ENCODE results near the gene CDKN2AIPNL. TPM values are rescaled to one million over a fixed set of nuclear protein-coding genes. Genes with fewer than 3 reads are reported as not detected.
A peak's percentile ranks its signal among the peaks of the same experiment; 100 is the strongest.

Gene CDKN2AIPNL
- total RNA-seq, 1 experiment from 2014 or later: 63.0 TPM

DNA sequence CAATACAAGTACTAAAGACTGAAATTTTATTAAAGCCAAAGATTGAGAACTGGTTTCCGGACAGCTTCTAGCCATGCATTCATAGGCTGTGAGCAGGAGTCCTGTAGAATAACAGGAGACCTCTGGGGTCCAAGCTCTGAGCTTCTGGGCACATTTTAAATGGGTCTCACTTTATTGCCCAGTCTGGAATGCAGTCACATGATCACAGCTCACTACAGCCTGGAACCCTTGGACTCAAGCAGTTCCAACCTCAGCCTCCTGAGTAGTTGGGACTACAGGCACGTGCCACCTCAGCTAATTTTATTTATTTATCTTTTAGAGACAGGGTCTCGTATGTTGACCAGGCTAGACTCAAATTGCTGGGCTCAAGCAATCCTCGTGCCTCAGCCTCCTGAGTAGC lies 15.4 kb downstream of the CDKN2AIPNL start:
- H3K4me2 ChIP-seq (ENCODE audit: low read length): no peak overlapping the region
- ChIA-PET POLR2A (no interaction called here), RAD21 (ENCODE audit: low non-redundant PET in 1 of 2, low total read pairs in 2 of 2, uncharacterized antibody in 2 of 2, unreplicated experiment in 2 of 2) (no interaction called here), CTCF (interaction anchor here (1.5 kb wide), 1 partner anchor 191 kb away, joined by 5 read pairs; no protein-coding TSS in a partner anchor)
- H3K9me2 ChIP-seq (ENCODE audit: insufficient read depth): no peaks in the 10 kb centered on the region
- no peak for ATAC-seq
- TF ChIP-seq SP1 (IDR thresholded peaks at IDR 0.05; ENCODE audit: low read depth): no peak
- TF ChIP-seq FOSL1 (IDR thresholded peaks at IDR 0.05; ENCODE audit: low read depth): no peak
- no peak for TF ChIP-seq EGR1 (IDR thresholded peaks at IDR 0.05; ENCODE audit: low read depth)
- TF ChIP-seq, protein P1, sequence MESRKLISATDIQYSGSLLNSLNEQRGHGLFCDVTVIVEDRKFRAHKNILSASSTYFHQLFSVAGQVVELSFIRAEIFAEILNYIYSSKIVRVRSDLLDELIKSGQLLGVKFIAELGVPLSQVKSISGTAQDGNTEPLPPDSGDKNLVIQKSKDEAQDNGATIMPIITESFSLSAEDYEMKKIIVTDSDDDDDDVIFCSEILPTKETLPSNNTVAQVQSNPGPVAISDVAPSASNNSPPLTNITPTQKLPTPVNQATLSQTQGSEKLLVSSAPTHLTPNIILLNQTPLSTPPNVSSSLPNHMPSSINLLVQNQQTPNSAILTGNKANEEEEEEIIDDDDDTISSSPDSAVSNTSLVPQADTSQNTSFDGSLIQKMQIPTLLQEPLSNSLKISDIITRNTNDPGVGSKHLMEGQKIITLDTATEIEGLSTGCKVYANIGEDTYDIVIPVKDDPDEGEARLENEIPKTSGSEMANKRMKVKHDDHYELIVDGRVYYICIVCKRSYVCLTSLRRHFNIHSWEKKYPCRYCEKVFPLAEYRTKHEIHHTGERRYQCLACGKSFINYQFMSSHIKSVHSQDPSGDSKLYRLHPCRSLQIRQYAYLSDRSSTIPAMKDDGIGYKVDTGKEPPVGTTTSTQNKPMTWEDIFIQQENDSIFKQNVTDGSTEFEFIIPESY (IDR thresholded peaks at IDR 0.05; ENCODE audit: extremely low read depth, insufficient replicate concordance, low read length): no peak
- no peak for TF ChIP-seq YY1 (IDR thresholded peaks at IDR 0.05; ENCODE audit: extremely low read depth, insufficient replicate concordance, low read depth, low read length)
- no peak for TF ChIP-seq CEBPB (IDR thresholded peaks at IDR 0.05; ENCODE audit: low read depth)
- TF ChIP-seq EZH2phosphoT487 (IDR thresholded peaks at IDR 0.05; ENCODE audit: borderline replicate concordance): no peak
- peaks cover 0 to 10% of the 10 kb centered on the region in 2 experiments; a peak in 2 of 4 replicates for H3K4me1 ChIP-seq (ENCODE audit: control insufficient read depth in 1 of 2, insufficient read depth in 2 of 2, low read length in 2 of 2)
- no peak for DNase-seq (ENCODE audit: low read depth, low spot score)
- H4K20me1 ChIP-seq (ENCODE audit: insufficient read depth): 0 out of 2 replicates have a peak, but pooled peaks cover 4% of the 10 kb centered on the region
- no peak overlapping the region for H3K4me3 ChIP-seq (replicated peaks in 1 of 2; ENCODE audit: low read depth in 1 of 2, low read length in 2 of 2)
- no peaks in the 10 kb centered on the region for H3K27me3 ChIP-seq (ENCODE audit: insufficient read depth, low read length)
- 0 out of 2 replicates have a peak, but pooled peaks cover 4% of the 10 kb centered on the region for H3K79me2 ChIP-seq (ENCODE audit: insufficient read depth, low read length)
- no peak overlapping the region for H3K9ac ChIP-seq (ENCODE audit: low read length)
- no TSS peak for BruUV-seq (replicated peaks)
- H2AFZ ChIP-seq (ENCODE audit: low read depth, low read length, poor library complexity, severe bottlenecking): no peak overlapping the region
- no peaks in the 10 kb centered on the region for H3K9me3 ChIP-seq (ENCODE audit: control insufficient read depth in 1 of 2, insufficient read depth in 1 of 2, low read depth in 1 of 2, low read length in 2 of 2)
- H3K36me3 ChIP-seq (ENCODE audit: control insufficient read depth in 1 of 2, insufficient read depth in 2 of 2, low read length in 2 of 2): peaks cover 17 to 30% of the 10 kb centered on the region in 2 experiments
- H3K27ac ChIP-seq (ENCODE audit: low read depth, low read length): no peak overlapping the region
- intact Hi-C loops (cut with micrococcal nuclease): no loop called here

DNA sequence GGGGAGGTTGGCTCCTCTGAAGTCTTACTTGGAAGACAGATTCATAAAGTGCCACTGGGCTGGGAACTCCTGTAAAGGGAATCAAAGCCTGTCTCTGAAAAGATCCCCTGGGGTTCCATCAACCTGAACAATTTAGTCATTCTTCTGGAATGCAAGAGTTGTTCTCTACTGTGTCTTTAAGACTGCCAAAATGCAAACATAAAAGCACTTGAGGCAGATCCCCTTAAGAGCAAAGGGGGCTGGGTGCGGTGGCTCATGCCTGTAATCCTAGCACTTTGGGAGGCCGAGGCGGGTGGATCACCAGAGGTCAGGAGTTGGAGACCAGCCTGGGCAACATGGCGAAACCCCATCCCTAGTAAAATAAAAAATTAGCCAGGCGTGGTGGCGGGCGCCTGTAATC lies 16.7 kb downstream of the CDKN2AIPNL start:
- ChIA-PET CTCF (no interaction called here), POLR2A (no interaction called here)
- H4K20me1 ChIP-seq (ENCODE audit: insufficient read depth): 0 out of 2 replicates have a peak, but pooled peaks cover 4% of the 10 kb centered on the region
- TF ChIP-seq ZFX (IDR thresholded peaks at IDR 0.05) (no peak), SP1 (IDR thresholded peaks at IDR 0.05; ENCODE audit: low read depth) (no peak), SRF (IDR thresholded peaks at IDR 0.05; ENCODE audit: low read depth) (no peak), SIN3A (IDR thresholded peaks at IDR 0.05; ENCODE audit: low read depth) (no peak), FOSL1 (IDR thresholded peaks at IDR 0.05; ENCODE audit: low read depth) (no peak), RAD21 (IDR thresholded peaks at IDR 0.05; ENCODE audit: low read depth) (no peak), EZH2phosphoT487 (IDR thresholded peaks at IDR 0.05; ENCODE audit: borderline replicate concordance) (no peak), EGR1 (IDR thresholded peaks at IDR 0.05; ENCODE audit: low read depth) (no peak), JUND (IDR thresholded peaks at IDR 0.05) (no peak), TCF7L2 (IDR thresholded peaks at IDR 0.05; ENCODE audit: borderline replicate concordance, extremely low read depth, insufficient read depth, insufficient read length) (no peak)
- TF ChIP-seq, protein P2, sequence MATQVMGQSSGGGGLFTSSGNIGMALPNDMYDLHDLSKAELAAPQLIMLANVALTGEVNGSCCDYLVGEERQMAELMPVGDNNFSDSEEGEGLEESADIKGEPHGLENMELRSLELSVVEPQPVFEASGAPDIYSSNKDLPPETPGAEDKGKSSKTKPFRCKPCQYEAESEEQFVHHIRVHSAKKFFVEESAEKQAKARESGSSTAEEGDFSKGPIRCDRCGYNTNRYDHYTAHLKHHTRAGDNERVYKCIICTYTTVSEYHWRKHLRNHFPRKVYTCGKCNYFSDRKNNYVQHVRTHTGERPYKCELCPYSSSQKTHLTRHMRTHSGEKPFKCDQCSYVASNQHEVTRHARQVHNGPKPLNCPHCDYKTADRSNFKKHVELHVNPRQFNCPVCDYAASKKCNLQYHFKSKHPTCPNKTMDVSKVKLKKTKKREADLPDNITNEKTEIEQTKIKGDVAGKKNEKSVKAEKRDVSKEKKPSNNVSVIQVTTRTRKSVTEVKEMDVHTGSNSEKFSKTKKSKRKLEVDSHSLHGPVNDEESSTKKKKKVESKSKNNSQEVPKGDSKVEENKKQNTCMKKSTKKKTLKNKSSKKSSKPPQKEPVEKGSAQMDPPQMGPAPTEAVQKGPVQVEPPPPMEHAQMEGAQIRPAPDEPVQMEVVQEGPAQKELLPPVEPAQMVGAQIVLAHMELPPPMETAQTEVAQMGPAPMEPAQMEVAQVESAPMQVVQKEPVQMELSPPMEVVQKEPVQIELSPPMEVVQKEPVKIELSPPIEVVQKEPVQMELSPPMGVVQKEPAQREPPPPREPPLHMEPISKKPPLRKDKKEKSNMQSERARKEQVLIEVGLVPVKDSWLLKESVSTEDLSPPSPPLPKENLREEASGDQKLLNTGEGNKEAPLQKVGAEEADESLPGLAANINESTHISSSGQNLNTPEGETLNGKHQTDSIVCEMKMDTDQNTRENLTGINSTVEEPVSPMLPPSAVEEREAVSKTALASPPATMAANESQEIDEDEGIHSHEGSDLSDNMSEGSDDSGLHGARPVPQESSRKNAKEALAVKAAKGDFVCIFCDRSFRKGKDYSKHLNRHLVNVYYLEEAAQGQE (IDR thresholded peaks at IDR 0.05; ENCODE audit: low read depth): no peak
- TF ChIP-seq, protein P3, sequence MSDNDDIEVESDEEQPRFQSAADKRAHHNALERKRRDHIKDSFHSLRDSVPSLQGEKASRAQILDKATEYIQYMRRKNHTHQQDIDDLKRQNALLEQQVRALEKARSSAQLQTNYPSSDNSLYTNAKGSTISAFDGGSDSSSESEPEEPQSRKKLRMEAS (IDR thresholded peaks at IDR 0.05): no peak

More for the DNA sequence above, 16.7 kb downstream of the CDKN2AIPNL start:
- RAD21 ChIA-PET (ENCODE audit: low non-redundant PET in 1 of 2, low total read pairs in 2 of 2, uncharacterized antibody in 2 of 2, unreplicated experiment in 2 of 2): no interaction called here
- no peak overlapping the region for H3K9ac ChIP-seq (ENCODE audit: low read length)
- ATAC-seq (peak; percentile 32; the same call in 1 of the 2 replicates), DNase-seq (ENCODE audit: low read depth, low spot score) (no peak)
- no TSS peak for BruUV-seq (replicated peaks)
- no peaks in the 10 kb centered on the region for H3K9me3 ChIP-seq (ENCODE audit: control insufficient read depth in 1 of 2, insufficient read depth in 1 of 2, low read depth in 1 of 2, low read length in 2 of 2)
- no peak overlapping the region for H3K27ac ChIP-seq (ENCODE audit: low read depth, low read length)
- H3K4me2 ChIP-seq (ENCODE audit: low read length): no peak overlapping the region
- H2AFZ ChIP-seq (ENCODE audit: low read depth, low read length, poor library complexity, severe bottlenecking): no peak overlapping the region
- H3K36me3 ChIP-seq (ENCODE audit: control insufficient read depth in 1 of 2, insufficient read depth in 2 of 2, low read length in 2 of 2): peaks cover 27 to 32% of the 10 kb centered on the region in 2 experiments
- H3K4me3 ChIP-seq (replicated peaks in 1 of 2; ENCODE audit: low read depth in 1 of 2, low read length in 2 of 2): no peak overlapping the region
- H3K4me1 ChIP-seq (ENCODE audit: control insufficient read depth in 1 of 2, insufficient read depth in 2 of 2, low read length in 2 of 2): peaks cover 0 to 10% of the 10 kb centered on the region in 2 experiments; a peak in 2 of 4 replicates
- intact Hi-C loops (cut with micrococcal nuclease): no loop called here
- H3K79me2 ChIP-seq (ENCODE audit: insufficient read depth, low read length): 0 out of 2 replicates have a peak, but pooled peaks cover 4% of the 10 kb centered on the region
- H3K9me2 ChIP-seq (ENCODE audit: insufficient read depth): no peaks in the 10 kb centered on the region
- no peaks in the 10 kb centered on the region for H3K27me3 ChIP-seq (ENCODE audit: insufficient read depth, low read length)
